ENCODE data around the gene CYP19A1. TPM values are rescaled to one million over a fixed set of nuclear protein-coding genes. Genes with fewer than 3 reads are reported as not detected.
A peak's percentile ranks its signal among the peaks of the same experiment; 100 is the strongest.

CYP19A1 gene
- total and polyA plus RNA-seq, 10 of the 15 experiments (the other 5 are each of a cell fraction or from before 2014, with no cell fraction given), result 0.08 to 1.8 (median 0.70) TPM

GRCh38 chr15:51162865-51163762 is 175.3 kb downstream of the CYP19A1 start:
- no peaks in the 10 kb centered on the region for H3K27me3 ChIP-seq (replicated peaks in 1 of 2; ENCODE audit: control insufficient read depth in 2 of 2, insufficient read depth in 2 of 2, low read length in 1 of 2)
- no peaks in the 10 kb centered on the region for H3K4me1 ChIP-seq (ENCODE audit: control insufficient read depth, insufficient read depth, low read length)
- in situ Hi-C loops (cut with MboI) (loop anchor here (5.0 kb wide), 1 partner anchor 219 kb away; no protein-coding TSS in a partner anchor), intact Hi-C loops (cut with micrococcal nuclease; ENCODE audit: unreplicated experiment) (loop anchor here (1.0 to 5.0 kb wide), 5 partner anchors 29 to 334 kb away; no protein-coding TSS in a partner anchor)
- no peaks in the 10 kb centered on the region for H3K79me2 ChIP-seq (ENCODE audit: control insufficient read depth, insufficient read depth, low read length)
- whole genome bisulfite sequencing (ENCODE audit: insufficient coverage, insufficient replicate concordance, low lambda C conversion rate, missing lambda C conversion rate), result under 1% methylated on average over 8 of the region's 8 CpGs
- no peak overlapping the region for H3K27ac ChIP-seq (ENCODE audit: control insufficient read depth, insufficient read depth)
- ChIA-PET RAD21 (ENCODE audit: unreplicated experiment) (interaction anchor here (0.5 to 3.3 kb wide), 24 partner anchors 8 to 1064 kb away, joined by 3 to 39 read pairs (median 3); no protein-coding TSS in a partner anchor), POLR2A (no interaction called here), SMC1A (ENCODE audit: uncharacterized antibody, unreplicated experiment) (interaction anchor here (0.7 to 3.0 kb wide), 38 partner anchors 9 to 613 kb away, joined by 3 to 32 read pairs (median 4); no protein-coding TSS in a partner anchor), CTCF (interaction anchor here (0.6 to 5.5 kb wide), 59 partner anchors 9 to 367 kb away, joined by 3 to 102 read pairs (median 5); no protein-coding TSS in a partner anchor)
- H3K9me3 ChIP-seq (replicated peaks; ENCODE audit: control insufficient read depth, insufficient read depth, low read length), result no peaks in the 10 kb centered on the region
- H4K20me1 ChIP-seq (ENCODE audit: control insufficient read depth, insufficient read depth), result no peaks in the 10 kb centered on the region
- no peak overlapping the region for H2AFZ ChIP-seq (ENCODE audit: control insufficient read depth, low read depth, low read length)
- H3K9ac ChIP-seq (ENCODE audit: control insufficient read depth, insufficient read depth, low read length), result no peak overlapping the region
- DNase-seq (ENCODE audit: low read depth, low spot score), result peak; percentile 9
- no peak overlapping the region for H3K4me2 ChIP-seq (ENCODE audit: control insufficient read depth, insufficient read depth)
- FAIRE-seq, result peak; percentile 89
- H3K4me3 ChIP-seq, result no peak overlapping the region
- no TSS peak for BruUV-seq (replicated peaks)
- H3K36me3 ChIP-seq (ENCODE audit: control insufficient read depth in 2 of 2, insufficient read depth in 2 of 2, low read length in 1 of 2), result no peaks in the 10 kb centered on the region
- ATAC-seq, result peak; percentile 99
- TF ChIP-seq RUNX3 (IDR thresholded peaks at IDR 0.05; ENCODE audit: low read length) (no peak), PKNOX1 (IDR thresholded peaks at IDR 0.05) (no peak), YY1 (IDR thresholded peaks at IDR 0.05; ENCODE audit: low read depth, low read length) (peak; percentile 74), FOXM1 (IDR thresholded peaks at IDR 0.05; ENCODE audit: low read depth, low read length) (0 out of 2 replicates have a peak, but pooled peaks have one; percentile 16), STAT1 (conservative IDR thresholded peaks at IDR 0.05) (no peak), CUX1 (IDR thresholded peaks at IDR 0.05; ENCODE audit: insufficient replicate concordance, low read depth, low read length) (peak; percentile 17), SRF (IDR thresholded peaks at IDR 0.05; ENCODE audit: low read depth in 2 of 2, low read length in 2 of 2) (0 out of 4 replicates have a peak, but pooled peaks of 1 of the 2 experiments have one; percentile 9), ATF3 (IDR thresholded peaks at IDR 0.05; ENCODE audit: borderline replicate concordance, extremely low read depth, low read depth, low read length) (no peak), BMI1 (IDR thresholded peaks at IDR 0.05; ENCODE audit: borderline replicate concordance) (no peak), PML (IDR thresholded peaks at IDR 0.05; ENCODE audit: low read length) (no peak), SPI1 (IDR thresholded peaks at IDR 0.05; ENCODE audit: borderline replicate concordance, insufficient read depth, low read depth, low read length) (no peak), ATF7 (IDR thresholded peaks at IDR 0.05; ENCODE audit: low read depth) (no peak), FOXK2 (IDR thresholded peaks at IDR 0.05) (no peak), HDAC2 (IDR thresholded peaks at IDR 0.05) (no peak), RAD21 (IDR thresholded peaks at IDR 0.05; ENCODE audit: insufficient read depth, low read depth, low read length) (peak; percentile 92)
